ENCODE measurements around the gene DNAJC16. TPM values are rescaled to one million over a fixed set of nuclear protein-coding genes. Genes with fewer than 3 reads are reported as not detected.

The DNAJC16 gene
- total and polyA plus RNA-seq, 9 of the 15 experiments (the other 6 are each of a cell fraction or from before 2014, with no cell fraction given) = 6.9 to 16.8 (median 12.8) TPM

GRCh38 chr1:15622712-15623373 lies 96.2 kb downstream of the DNAJC16 start (continued):
- TF ChIP-seq HEY1 (CRISPR knock-in tag; IDR thresholded peaks at IDR 0.05; ENCODE audit: borderline replicate concordance) (no peak), BMI1 (IDR thresholded peaks at IDR 0.05; ENCODE audit: low read length) (no peak), POLR2AphosphoS5 (IDR thresholded peaks at IDR 0.05; ENCODE audit: control insufficient read depth, insufficient read depth, low read depth, low read length) (no peak), SMAD4 (CRISPR knock-in tag; conservative IDR thresholded peaks at IDR 0.05) (no peak), ZNF184 (CRISPR knock-in tag; IDR thresholded peaks at IDR 0.05) (no peak), NFE2L1 (tag; IDR thresholded peaks at IDR 0.05; ENCODE audit: borderline replicate concordance, low read depth) (no peak), E2F6 (IDR thresholded peaks at IDR 0.05; ENCODE audit: borderline replicate concordance in 1 of 2, extremely low read depth in 1 of 2, insufficient read depth in 1 of 2, insufficient read length in 1 of 2, low read depth in 1 of 2, low read length in 1 of 2, poor library complexity in 1 of 2, severe bottlenecking in 1 of 2) (peak in 1 of 2 experiments; percentile 36), ZNF695 (CRISPR knock-in tag; IDR thresholded peaks at IDR 0.05) (no peak), PTTG1 (tag; IDR thresholded peaks at IDR 0.05; ENCODE audit: low read depth) (no peak), ZNF592 (IDR thresholded peaks at IDR 0.05) (peak; percentile 80), BRF2 (IDR thresholded peaks at IDR 0.05; ENCODE audit: borderline replicate concordance, insufficient read depth, insufficient read length) (no peak), CTCF (IDR thresholded peaks at IDR 0.05 in 2 of 3, conservative IDR thresholded peaks at IDR 0.05 in 1 of 3; ENCODE audit: insufficient read depth in 2 of 3, low read depth in 1 of 3, low read length in 3 of 3) (peak in 2 of 3 experiments; percentile 4 to 31; a peak in 2 of 6 replicates), CEBPB (tag; IDR thresholded peaks at IDR 0.05) (no peak; the same call in 1 of the 2 replicates), CEBPG (CRISPR knock-in tag; IDR thresholded peaks at IDR 0.05) (0 out of 2 replicates have a peak, but pooled peaks have one; percentile 10), CEBPG (tag; conservative IDR thresholded peaks at IDR 0.05 in 1 of 2, IDR thresholded peaks at IDR 0.05 in 1 of 2) (peak in 1 of 2 experiments; percentile 31; a peak in 1 of 4 replicates), XRCC3 (IDR thresholded peaks at IDR 0.05) (no peak), BHLHE40 (IDR thresholded peaks at IDR 0.05; ENCODE audit: low read length) (peak; percentile 18; the same call in 1 of the 2 replicates), SAFB (IDR thresholded peaks at IDR 0.05; ENCODE audit: borderline replicate concordance, low read depth, low read length) (no peak), TCF7 (IDR thresholded peaks at IDR 0.05; ENCODE audit: borderline replicate concordance) (no peak)

All from K562 (cell line).